ENCODE results near the gene SPTBN5. TPM values are rescaled to one million over a fixed set of nuclear protein-coding genes. Genes with fewer than 3 reads are reported as not detected.

Gene SPTBN5
- total RNA-seq, 2 experiments from 2014 or later = 1.5 to 1.6 TPM

DNA sequence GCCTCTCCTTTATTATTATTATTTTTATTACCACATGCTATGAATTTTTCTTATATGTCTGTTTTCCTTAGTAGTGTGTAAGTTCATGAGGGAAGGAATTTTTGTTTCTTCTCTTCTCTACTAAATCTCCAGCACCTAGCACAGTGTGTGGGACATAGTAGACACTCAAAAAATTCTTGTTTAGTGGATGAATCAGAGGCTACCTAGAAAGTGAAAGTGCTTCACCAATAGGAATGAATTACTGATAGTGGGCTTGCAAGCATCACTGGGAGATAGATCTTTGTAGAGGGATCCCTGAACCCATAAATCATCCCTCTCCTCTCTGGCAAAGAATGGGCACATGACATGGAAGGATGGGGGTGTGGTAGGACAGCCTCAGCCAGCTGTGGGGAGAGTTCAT lies 8.5 kb downstream of the SPTBN5 start:
- peaks cover 15% of the 10 kb centered on the region for H3K27me3 Mint-ChIP-seq
- peaks cover 33% of the 10 kb centered on the region for H3K4me1 Mint-ChIP-seq
- H3K27ac Mint-ChIP-seq = no peak overlapping the region
- H3K9me3 Mint-ChIP-seq = no peaks in the 10 kb centered on the region
- ChIA-PET CTCF (no interaction called here), POLR2A (no interaction called here)
- no peak for DNase-seq
- H3K36me3 Mint-ChIP-seq (ENCODE audit: low read depth) = peaks cover 12% of the 10 kb centered on the region
- no peak overlapping the region for H3K4me3 Mint-ChIP-seq

- Mint-ChIP-seq H3K27ac (no peak overlapping the region), H3K36me3 (ENCODE audit: low read depth) (peaks cover 10% of the 10 kb centered on the region), H3K9me3 (no peaks in the 10 kb centered on the region), H3K4me1 (peaks cover 29% of the 10 kb centered on the region), H3K4me3 (no peak overlapping the region), H3K27me3 (peaks cover 15% of the 10 kb centered on the region)
- no peak for DNase-seq
- POLR2A ChIA-PET = no interaction called here
- CTCF ChIA-PET = interaction anchor here (1.2 kb wide), 1 partner anchor 14 kb away, joined by 3 read pairs; no protein-coding TSS in a partner anchor
These were observed 9.4 kb downstream of the SPTBN5 start for GRCh38 chr15:41884458-41884857.

DNA sequence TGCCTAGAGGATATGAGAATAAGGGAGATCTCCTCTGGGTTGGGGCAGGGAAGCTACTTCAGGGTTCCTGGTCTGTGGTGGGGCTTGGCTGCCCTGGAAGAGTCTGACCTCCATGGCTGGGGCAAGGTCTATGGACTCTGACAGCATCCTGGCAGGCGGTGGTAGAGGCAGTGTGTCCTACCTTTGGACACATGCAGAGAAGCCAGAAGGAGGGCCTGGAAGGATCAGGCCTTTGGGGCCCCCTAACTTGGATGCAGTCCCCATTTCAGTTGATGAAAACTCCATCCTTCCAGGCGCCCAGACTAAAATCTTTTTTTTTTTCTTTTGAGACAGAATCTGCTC lies 10.4 kb downstream of the SPTBN5 start:
- Mint-ChIP-seq H3K4me3 (no peak overlapping the region), H3K27ac (no peak overlapping the region), H3K9me3 (no peaks in the 10 kb centered on the region), H3K4me1 (peaks cover 19% of the 10 kb centered on the region), H3K27me3 (peaks cover 15% of the 10 kb centered on the region), H3K36me3 (ENCODE audit: low read depth) (peaks cover 3% of the 10 kb centered on the region)
- ChIA-PET POLR2A (interaction anchor here (1.6 kb wide), 1 partner anchor 53 kb away, joined by 5 read pairs; no protein-coding TSS in a partner anchor), CTCF (interaction anchor here (1.2 kb wide), 1 partner anchor 13 kb away, joined by 3 read pairs; no protein-coding TSS in a partner anchor)
- DNase-seq = no peak

DNA sequence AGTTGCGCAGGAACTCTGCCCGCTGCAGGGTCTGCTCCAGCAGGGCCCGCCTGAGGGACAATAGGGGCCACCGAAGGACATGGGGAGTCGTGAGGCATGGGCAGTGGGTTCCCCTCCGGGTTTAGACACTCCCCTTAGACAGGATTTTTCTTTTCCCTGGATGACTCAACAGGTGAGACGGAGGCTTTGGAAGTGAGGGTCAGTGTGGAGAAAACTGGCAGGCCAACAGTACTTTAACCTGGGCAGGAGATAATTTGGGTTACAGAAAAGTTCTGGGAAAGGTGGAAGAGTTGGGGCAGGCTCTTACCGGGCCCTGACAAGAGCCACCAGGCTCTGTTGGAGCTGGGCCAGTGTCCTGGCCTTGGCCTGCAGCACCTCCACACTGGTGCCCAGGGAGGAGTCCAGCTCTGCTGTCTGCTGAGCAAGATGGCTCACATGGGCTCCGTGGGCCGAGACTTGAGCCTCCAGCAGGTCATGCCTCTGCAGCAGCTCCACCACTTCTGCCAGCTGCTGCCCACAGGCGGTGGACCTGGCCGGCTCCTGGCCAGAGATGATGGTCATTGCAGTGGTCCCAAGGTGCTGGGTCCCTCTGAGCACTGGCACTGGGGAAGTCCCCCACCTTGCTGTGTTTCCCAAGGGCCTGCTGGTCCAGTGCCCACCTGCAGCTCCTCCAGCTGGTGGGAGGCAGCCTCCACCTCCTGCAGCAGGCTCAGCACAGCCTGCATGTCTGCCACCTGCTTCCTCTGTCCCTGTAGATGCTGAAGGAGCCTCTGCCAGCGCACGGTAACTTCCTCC lies 11.0 kb downstream of the SPTBN5 start:
- H3K27me3 Mint-ChIP-seq = peaks cover 15% of the 10 kb centered on the region
- H3K27ac Mint-ChIP-seq = no peak overlapping the region
- H3K4me3 Mint-ChIP-seq = no peak overlapping the region
- H3K9me3 Mint-ChIP-seq = no peaks in the 10 kb centered on the region
- peaks cover 2% of the 10 kb centered on the region for H3K36me3 Mint-ChIP-seq (ENCODE audit: low read depth)
- POLR2A ChIA-PET = interaction anchor here (1.1 to 1.6 kb wide), 2 partner anchors 22 to 54 kb away, joined by 3 to 5 read pairs; no protein-coding TSS in a partner anchor
- no peak for DNase-seq
- peaks cover 14% of the 10 kb centered on the region for H3K4me1 Mint-ChIP-seq
- CTCF ChIA-PET = interaction anchor here (1.2 to 1.8 kb wide), 2 partner anchors 12 to 109 kb away, joined by 3 to 7 read pairs; partner anchors contain the start of gene MAPKBP1

DNA sequence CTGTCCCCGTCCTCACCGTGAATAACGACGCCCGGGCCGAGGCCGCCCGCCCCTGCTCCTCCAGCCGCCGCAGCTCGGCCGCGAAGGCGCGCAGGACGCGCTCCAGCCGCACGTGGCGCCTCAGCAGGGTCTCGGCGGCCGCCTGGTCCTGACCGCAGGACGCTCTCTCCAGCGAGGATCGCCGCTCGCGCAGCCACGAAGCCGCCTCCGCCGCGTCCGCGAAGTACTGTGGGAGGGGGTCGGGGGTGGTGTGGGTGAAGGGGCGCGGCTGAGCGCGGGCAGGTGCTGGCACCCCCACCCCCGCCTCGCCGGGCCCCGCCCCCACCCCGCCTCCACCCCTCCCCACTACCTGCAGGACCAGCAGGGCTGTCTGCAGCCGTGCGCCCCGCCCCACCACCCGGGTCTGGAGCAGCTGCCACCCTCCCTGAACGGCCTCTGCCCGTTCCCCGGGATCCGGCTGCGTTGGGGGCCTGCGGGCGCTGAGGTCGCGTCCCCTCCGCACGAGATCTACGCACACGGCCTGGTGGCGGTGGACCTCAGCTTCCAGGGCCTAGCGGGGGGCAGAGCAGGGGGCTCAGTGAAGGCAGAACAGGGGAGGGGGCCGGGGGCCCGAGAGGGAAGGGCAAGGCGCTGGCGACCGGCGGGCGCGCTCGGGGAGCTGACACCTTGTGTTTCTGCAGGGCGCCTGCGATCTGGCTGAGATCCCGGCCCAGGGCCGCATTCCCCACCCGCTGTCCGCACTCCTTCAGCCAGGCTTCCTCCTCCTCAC lies 11.7 kb downstream of the SPTBN5 start:
- CTCF ChIA-PET = interaction anchor here (0.8 to 1.8 kb wide), 2 partner anchors 44 to 109 kb away, joined by 3 to 7 read pairs; partner anchors contain the start of gene MAPKBP1
- DNase-seq = no peak

DNA sequence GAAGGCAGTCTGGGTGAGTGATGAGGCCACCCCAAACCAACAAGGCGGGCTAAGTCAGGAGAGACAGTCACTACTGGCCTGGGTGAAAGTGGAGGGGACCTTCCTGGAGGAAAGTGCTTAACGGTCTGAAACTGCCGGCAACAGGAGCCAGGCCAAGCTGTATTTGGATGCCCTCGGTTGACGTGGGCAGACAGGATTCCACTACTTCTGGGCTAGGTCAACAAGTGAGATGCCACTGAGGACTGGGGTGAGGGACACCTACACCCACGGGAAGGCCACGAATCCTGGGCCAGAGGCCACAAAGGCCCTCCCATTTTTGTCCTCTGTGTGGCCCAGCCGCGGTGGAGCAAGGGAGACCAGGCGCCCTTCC lies 12.3 kb downstream of the SPTBN5 start:
- no peaks in the 10 kb centered on the region for H3K9me3 Mint-ChIP-seq
- no peak for DNase-seq
- no peak overlapping the region for H3K27ac Mint-ChIP-seq
- ChIA-PET POLR2A (interaction anchor here (2.0 kb wide), 1 partner anchor 11 kb away, joined by 6 read pairs; no protein-coding TSS in a partner anchor), CTCF (interaction anchor here (0.8 to 1.8 kb wide), 2 partner anchors 44 to 108 kb away, joined by 3 to 7 read pairs; partner anchors contain the start of gene MAPKBP1)
- H3K27me3 Mint-ChIP-seq = peaks cover 15% of the 10 kb centered on the region
- H3K36me3 Mint-ChIP-seq (ENCODE audit: low read depth) = peaks cover 2% of the 10 kb centered on the region
- peaks cover 7% of the 10 kb centered on the region for H3K4me1 Mint-ChIP-seq
- H3K4me3 Mint-ChIP-seq = no peak overlapping the region

More for the DNA sequence above, 11.7 kb downstream of the SPTBN5 start:
- no peak overlapping the region for H3K27ac Mint-ChIP-seq
- H3K4me1 Mint-ChIP-seq = peaks cover 7% of the 10 kb centered on the region
- peaks cover 2% of the 10 kb centered on the region for H3K36me3 Mint-ChIP-seq (ENCODE audit: low read depth)
- H3K27me3 Mint-ChIP-seq = peaks cover 15% of the 10 kb centered on the region
- H3K4me3 Mint-ChIP-seq = no peak overlapping the region
- no peaks in the 10 kb centered on the region for H3K9me3 Mint-ChIP-seq
- POLR2A ChIA-PET = interaction anchor here (1.1 to 2.0 kb wide), 3 partner anchors 11 to 55 kb away, joined by 3 to 6 read pairs (median 5); no protein-coding TSS in a partner anchor

DNA sequence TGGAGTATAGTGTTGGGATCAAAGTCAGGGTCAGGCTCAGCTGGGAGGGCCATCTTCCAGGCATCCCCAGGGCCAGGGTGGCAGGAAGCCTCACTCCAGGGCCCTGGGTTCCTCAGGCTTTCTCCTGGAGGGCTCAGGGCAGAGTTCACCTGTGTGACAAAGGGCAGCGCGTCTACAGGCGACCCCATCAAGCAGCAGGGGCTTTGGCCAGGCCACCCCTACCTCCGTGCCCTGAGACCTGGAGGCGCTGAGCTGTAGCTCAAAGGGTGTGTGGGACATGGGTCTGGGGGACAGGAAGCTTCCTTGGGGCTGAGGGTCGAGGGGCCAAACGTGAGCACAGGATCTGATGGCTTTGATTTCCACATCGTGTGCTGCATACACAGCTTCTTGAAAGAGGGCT lies 12.8 kb downstream of the SPTBN5 start:
- Mint-ChIP-seq H3K36me3 (ENCODE audit: low read depth) (peaks cover 2% of the 10 kb centered on the region), H3K27me3 (peaks cover 15% of the 10 kb centered on the region), H3K4me3 (no peak overlapping the region), H3K4me1 (peaks cover 7% of the 10 kb centered on the region), H3K9me3 (no peaks in the 10 kb centered on the region), H3K27ac (no peak overlapping the region)
- ChIA-PET POLR2A (interaction anchor here (2.0 kb wide), 1 partner anchor 10 kb away, joined by 6 read pairs; no protein-coding TSS in a partner anchor), CTCF (interaction anchor here (1.8 kb wide), 1 partner anchor 108 kb away, joined by 7 read pairs; the partner anchor contains the start of gene MAPKBP1)
- no peak for DNase-seq

- ChIA-PET POLR2A (interaction anchor here (2.0 kb wide), 1 partner anchor 10 kb away, joined by 6 read pairs; no protein-coding TSS in a partner anchor), CTCF (no interaction called here)
- H3K4me3 Mint-ChIP-seq = no peak overlapping the region
- no peak for DNase-seq
- H3K4me1 Mint-ChIP-seq = peaks cover 7% of the 10 kb centered on the region
- no peak overlapping the region for H3K27ac Mint-ChIP-seq
- no peaks in the 10 kb centered on the region for H3K9me3 Mint-ChIP-seq
- H3K27me3 Mint-ChIP-seq = peaks cover 15% of the 10 kb centered on the region
- peaks cover 2% of the 10 kb centered on the region for H3K36me3 Mint-ChIP-seq (ENCODE audit: low read depth)
These were observed 13.5 kb downstream of the SPTBN5 start for GRCh38 chr15:41880156-41880877.

GRCh38 chr15:41879321-41879845 lies 14.5 kb downstream of the SPTBN5 start:
- Mint-ChIP-seq H3K4me1 (peaks cover 7% of the 10 kb centered on the region), H3K9me3 (no peaks in the 10 kb centered on the region), H3K4me3 (no peak overlapping the region), H3K36me3 (ENCODE audit: low read depth) (peaks cover 2% of the 10 kb centered on the region), H3K27me3 (peaks cover 15% of the 10 kb centered on the region), H3K27ac (no peak overlapping the region)
- no peak for DNase-seq
- ChIA-PET CTCF (no interaction called here), POLR2A (no interaction called here)

DNA sequence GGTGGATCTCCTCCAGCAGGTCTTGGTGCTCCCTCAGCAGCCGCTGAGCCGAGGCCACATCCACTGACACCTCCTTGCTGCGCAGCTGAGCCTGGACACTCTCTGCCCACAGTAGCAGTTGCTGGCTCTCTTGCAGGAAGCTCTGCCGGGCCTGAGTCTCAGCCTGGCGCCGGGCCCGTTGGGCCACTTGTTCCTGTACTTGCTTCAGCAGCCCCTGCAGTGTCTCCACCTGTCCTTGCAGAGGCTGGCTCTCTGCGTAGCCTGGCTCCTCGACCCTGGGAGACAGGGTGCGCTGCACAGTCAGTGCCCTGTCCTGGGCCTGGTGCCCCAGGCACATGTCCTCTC lies 15.5 kb downstream of the SPTBN5 start:
- peaks cover 15% of the 10 kb centered on the region for H3K27me3 Mint-ChIP-seq
- CTCF ChIA-PET = no interaction called here
- no peak overlapping the region for H3K27ac Mint-ChIP-seq
- H3K36me3 Mint-ChIP-seq (ENCODE audit: low read depth) = peaks cover 2% of the 10 kb centered on the region
- DNase-seq = no peak
- H3K4me1 Mint-ChIP-seq = peaks cover 7% of the 10 kb centered on the region
- no peak overlapping the region for H3K4me3 Mint-ChIP-seq
- POLR2A ChIA-PET = interaction anchor here (1.4 kb wide), 1 partner anchor 15 kb away, joined by 3 read pairs; no protein-coding TSS in a partner anchor
- no peaks in the 10 kb centered on the region for H3K9me3 Mint-ChIP-seq

DNA sequence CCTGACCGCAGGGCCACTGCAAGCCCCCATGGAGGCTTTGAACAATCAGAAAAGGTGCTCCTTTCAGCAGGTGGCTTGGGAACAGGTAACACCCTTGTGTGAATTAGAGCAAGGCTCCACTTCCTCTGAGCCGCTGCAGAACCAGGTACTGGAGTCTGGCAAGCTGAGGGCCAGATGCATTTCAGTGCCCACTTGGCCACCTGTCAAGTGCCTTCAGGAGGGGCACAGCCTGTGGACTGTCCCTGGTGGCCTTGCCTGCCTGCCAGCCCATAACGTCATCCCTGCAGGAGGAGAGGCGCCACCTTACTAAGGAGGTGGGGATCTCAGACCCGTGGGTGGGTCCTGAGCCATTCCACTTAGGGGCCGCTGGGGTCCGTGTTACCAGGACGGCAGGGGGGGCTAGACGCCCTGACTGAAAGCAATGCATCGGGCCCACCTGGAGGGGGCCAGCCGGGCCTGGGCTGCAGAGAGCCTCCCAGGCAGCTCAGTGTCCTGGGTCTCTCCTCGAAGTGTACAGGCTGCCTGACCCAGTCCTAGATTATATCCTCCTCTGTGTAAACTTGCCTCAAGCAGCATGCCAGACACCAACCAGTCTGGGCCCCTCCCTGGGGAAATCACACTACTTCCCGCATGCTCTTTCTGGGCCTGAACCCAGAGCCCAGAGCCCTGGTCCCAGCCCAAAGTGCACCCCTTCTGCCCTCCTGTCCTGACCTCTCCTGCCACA lies 16.1 kb downstream of the SPTBN5 start:
- no peak for DNase-seq
- H3K4me3 Mint-ChIP-seq = no peak overlapping the region
- no peak overlapping the region for H3K27ac Mint-ChIP-seq
- CTCF ChIA-PET = interaction anchor here (1.4 kb wide), 1 partner anchor 103 kb away, joined by 5 read pairs; the partner anchor contains the start of gene MAPKBP1
- peaks cover 2% of the 10 kb centered on the region for H3K36me3 Mint-ChIP-seq (ENCODE audit: low read depth)
- H3K27me3 Mint-ChIP-seq = peaks cover 15% of the 10 kb centered on the region
- POLR2A ChIA-PET = interaction anchor here (1.4 kb wide), 1 partner anchor 15 kb away, joined by 3 read pairs; no protein-coding TSS in a partner anchor
- no peaks in the 10 kb centered on the region for H3K9me3 Mint-ChIP-seq
- peaks cover 7% of the 10 kb centered on the region for H3K4me1 Mint-ChIP-seq

- peaks cover 12% of the 10 kb centered on the region for H3K4me1 Mint-ChIP-seq
- CTCF ChIA-PET = interaction anchor here (0.7 to 1.5 kb wide), 3 partner anchors 19 to 243 kb away, joined by 3 to 5 read pairs (median 4); partner anchors contain the start of gene MAPKBP1
These were observed 17.2 kb downstream of the SPTBN5 start for GRCh38 chr15:41876689-41877088.

More at GRCh38 chr15:41876689-41877088, 17.2 kb downstream of the SPTBN5 start:
- peaks cover 2% of the 10 kb centered on the region for H3K36me3 Mint-ChIP-seq (ENCODE audit: low read depth)
- H3K4me3 Mint-ChIP-seq = no peak overlapping the region
- POLR2A ChIA-PET = interaction anchor here (0.8 to 1.4 kb wide), 2 partner anchors 16 to 48 kb away, joined by 3 read pairs; no protein-coding TSS in a partner anchor
- no peaks in the 10 kb centered on the region for H3K9me3 Mint-ChIP-seq
- no peak overlapping the region for H3K27ac Mint-ChIP-seq
- peaks cover 12% of the 10 kb centered on the region for H3K27me3 Mint-ChIP-seq
- no peak for DNase-seq

Data from activated CD4-positive, alpha-beta memory T cell treated with anti-CD3 and anti-CD28 coated beads, Interleukin-2, amount 10 ng/mL, durations not matched to agents 7 days and 5 days (primary cell).